GM20431 (cell line): ENCODE results near the gene PHF2.

Source experiments
- in situ Hi-C: fragments of 300-500 bp; cut with MseI, MboI; formaldehyde crosslinking; loops from one replicate; pipeline ENCODE4 v1.15.0; 2020; ENCODE audit warnings: low sequenced_read_pairs; ENCODE audit not compliant: unreplicated experiment

Gene PHF2

GRCh38 chr9:93597871-93598646 is 21.7 kb downstream of the PHF2 start:
- in situ Hi-C loops, result no loop called here

GRCh38 chr9:93598647-93599241 is 22.4 kb downstream of the PHF2 start:
- in situ Hi-C loops, result no loop called here

GRCh38 chr9:93599571-93600403 is 23.4 kb downstream of the PHF2 start:
- in situ Hi-C loops, result no loop called here

- in situ Hi-C loops, result no loop called here
Measured at GRCh38 chr9:93600504-93600903, 24.1 kb downstream of the PHF2 start.

GRCh38 chr9:93601063-93601462 is 24.7 kb downstream of the PHF2 start:
- in situ Hi-C loops, result no loop called here

- in situ Hi-C loops, result no loop called here
Measured at GRCh38 chr9:93601666-93602065, 25.3 kb downstream of the PHF2 start.

- in situ Hi-C loops, result no loop called here
Measured at GRCh38 chr9:93603011-93603410, 26.6 kb downstream of the PHF2 start.

- in situ Hi-C loops, result no loop called here
Measured at GRCh38 chr9:93603906-93604326, 27.5 kb downstream of the PHF2 start.

GRCh38 chr9:93606187-93606586 is 29.8 kb downstream of the PHF2 start:
- in situ Hi-C loops, result no loop called here

- in situ Hi-C loops, result no loop called here
Measured at GRCh38 chr9:93610206-93610605, 33.8 kb downstream of the PHF2 start.

- in situ Hi-C loops, result no loop called here
Measured at GRCh38 chr9:93612052-93612795, 35.8 kb downstream of the PHF2 start.

GRCh38 chr9:93612796-93613154 is 36.4 kb downstream of the PHF2 start:
- in situ Hi-C loops, result no loop called here

GRCh38 chr9:93613174-93613573 is 36.8 kb downstream of the PHF2 start:
- in situ Hi-C loops, result no loop called here

- in situ Hi-C loops, result no loop called here
Measured at GRCh38 chr9:93613791-93614190, 37.4 kb downstream of the PHF2 start.

- in situ Hi-C loops, result no loop called here
Measured at GRCh38 chr9:93614830-93615468, 38.6 kb downstream of the PHF2 start.

GRCh38 chr9:93616044-93616443 is 39.7 kb downstream of the PHF2 start:
- in situ Hi-C loops, result no loop called here

- in situ Hi-C loops, result no loop called here
Measured at GRCh38 chr9:93617273-93617672, 40.9 kb downstream of the PHF2 start.

GRCh38 chr9:93619272-93619775 is 42.9 kb downstream of the PHF2 start:
- in situ Hi-C loops, result no loop called here

GRCh38 chr9:93620041-93620506 is 43.7 kb downstream of the PHF2 start:
- in situ Hi-C loops, result no loop called here
